ENCODE results near the gene AVPI1.

DNA sequence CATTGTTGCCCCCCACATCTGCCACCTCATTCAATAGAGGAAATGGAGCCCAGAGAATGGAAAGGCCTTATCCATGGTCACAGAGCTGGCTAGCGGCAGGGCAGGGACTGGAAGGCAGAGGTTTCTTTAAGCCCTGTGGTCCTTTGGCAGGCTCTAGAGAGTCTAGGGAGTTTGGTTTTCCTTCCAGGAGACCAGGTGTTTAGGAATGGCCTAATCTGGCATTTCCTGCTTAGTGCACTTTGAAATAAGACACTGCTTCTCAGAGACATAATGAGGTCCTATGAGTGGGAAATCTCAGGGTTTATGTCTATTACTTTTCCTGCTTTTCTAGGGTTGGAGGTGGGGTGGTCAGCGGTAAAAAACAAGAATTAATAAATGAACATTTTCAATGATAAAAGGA lies 32.6 kb upstream of the AVPI1 start:
- TF ChIP-seq BHLHE40 (IDR thresholded peaks at IDR 0.05; ENCODE audit: borderline replicate concordance in 1 of 2, low read depth in 2 of 2, low read length in 1 of 2) (no peak), MYB (IDR thresholded peaks at IDR 0.05; ENCODE audit: borderline replicate concordance, low read depth, low read length) (no peak), SIN3A (IDR thresholded peaks at IDR 0.05; ENCODE audit: low read depth, low read length) (no peak), CBX3 (IDR thresholded peaks at IDR 0.05; ENCODE audit: borderline replicate concordance, low read depth) (no peak), NR2C2 (IDR thresholded peaks at IDR 0.05; ENCODE audit: borderline replicate concordance, control insufficient read depth, insufficient read length, low read depth) (no peak), BMI1 (IDR thresholded peaks at IDR 0.05; ENCODE audit: borderline replicate concordance) (no peak), ZNF217 (IDR thresholded peaks at IDR 0.05) (no peak), HDAC6 (IDR thresholded peaks at IDR 0.05; ENCODE audit: unreplicated experiment) (no peak), NFYB (IDR thresholded peaks at IDR 0.05; ENCODE audit: insufficient read depth, low read depth, low read length) (no peak), SMC3 (IDR thresholded peaks at IDR 0.05; ENCODE audit: borderline replicate concordance, low read length) (no peak), POLR2A (IDR thresholded peaks at IDR 0.05; ENCODE audit: low read depth, low read length) (no peak)
- TF ChIP-seq, protein P1, sequence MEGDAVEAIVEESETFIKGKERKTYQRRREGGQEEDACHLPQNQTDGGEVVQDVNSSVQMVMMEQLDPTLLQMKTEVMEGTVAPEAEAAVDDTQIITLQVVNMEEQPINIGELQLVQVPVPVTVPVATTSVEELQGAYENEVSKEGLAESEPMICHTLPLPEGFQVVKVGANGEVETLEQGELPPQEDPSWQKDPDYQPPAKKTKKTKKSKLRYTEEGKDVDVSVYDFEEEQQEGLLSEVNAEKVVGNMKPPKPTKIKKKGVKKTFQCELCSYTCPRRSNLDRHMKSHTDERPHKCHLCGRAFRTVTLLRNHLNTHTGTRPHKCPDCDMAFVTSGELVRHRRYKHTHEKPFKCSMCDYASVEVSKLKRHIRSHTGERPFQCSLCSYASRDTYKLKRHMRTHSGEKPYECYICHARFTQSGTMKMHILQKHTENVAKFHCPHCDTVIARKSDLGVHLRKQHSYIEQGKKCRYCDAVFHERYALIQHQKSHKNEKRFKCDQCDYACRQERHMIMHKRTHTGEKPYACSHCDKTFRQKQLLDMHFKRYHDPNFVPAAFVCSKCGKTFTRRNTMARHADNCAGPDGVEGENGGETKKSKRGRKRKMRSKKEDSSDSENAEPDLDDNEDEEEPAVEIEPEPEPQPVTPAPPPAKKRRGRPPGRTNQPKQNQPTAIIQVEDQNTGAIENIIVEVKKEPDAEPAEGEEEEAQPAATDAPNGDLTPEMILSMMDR (IDR thresholded peaks at IDR 0.05 in 2 of 3, conservative IDR thresholded peaks at IDR 0.05 in 1 of 3; ENCODE audit: control insufficient read depth in 2 of 3, extremely low read depth in 1 of 3, insufficient read depth in 1 of 3, low read depth in 3 of 3, low read length in 3 of 3), result no peak
- TF ChIP-seq, protein P2, sequence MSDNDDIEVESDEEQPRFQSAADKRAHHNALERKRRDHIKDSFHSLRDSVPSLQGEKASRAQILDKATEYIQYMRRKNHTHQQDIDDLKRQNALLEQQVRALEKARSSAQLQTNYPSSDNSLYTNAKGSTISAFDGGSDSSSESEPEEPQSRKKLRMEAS (IDR thresholded peaks at IDR 0.05; ENCODE audit: low read depth, low read length), result no peak
